Nephron progenitor cell (in vitro differentiated cells): ENCODE measurements around the gene STK38L.

Source experiments
- DNase-seq: peaks from one replicate; pipeline ENCODE4 v3.0.0; 2021
- H3K27ac Mint-ChIP-seq: 2 replicates; pipeline ENCODE4 v1.8.0; 2021; ENCODE audit warnings: mild to moderate bottlenecking, moderate library complexity, mixed read lengths
- H3K27me3 Mint-ChIP-seq: 2 replicates; pipeline ENCODE4 v1.8.0; 2021; ENCODE audit warnings: mild to moderate bottlenecking, low read depth, mixed read lengths; ENCODE audit not compliant: poor library complexity
- H3K36me3 Mint-ChIP-seq: 2 replicates; pipeline ENCODE4 v1.8.0; 2021; ENCODE audit warnings: low read depth, mixed read lengths
- H3K4me1 Mint-ChIP-seq: 2 replicates; pipeline ENCODE4 v1.8.0; 2021; ENCODE audit warnings: mixed read lengths
- H3K4me3 Mint-ChIP-seq: 2 replicates; pipeline ENCODE4 v1.8.0; 2021; ENCODE audit warnings: mild to moderate bottlenecking, moderate library complexity, mixed read lengths
- H3K9me3 Mint-ChIP-seq: 2 replicates; pipeline ENCODE4 v1.8.0; 2021; ENCODE audit warnings: mild to moderate bottlenecking, moderate library complexity, mixed read lengths
- TF ChIP-seq, protein P1 (sequence below): fragments of 200-600 bp; sonication (generic); IDR thresholded peaks from 2 replicates; pipeline ENCODE4 v1.5.0; 2021; ENCODE audit warnings: antibody characterized with exemption

Gene STK38L

GRCh38 chr12:27243804-27244688 lies at the start of gene STK38L:
Gene STK38L, plus strand, starts transcription at chr12:27244286. Its CDS starts 53,435 bp downstream, at chr12:27297721.
- Mint-ChIP-seq H3K4me1 (peaks cover 26% of the 10 kb centered on the region), H3K9me3 (peaks cover 7% of the 10 kb centered on the region), H3K27ac (peak within 1 kb of the TSS; percentile 95), H3K36me3 (peaks cover 10% of the 10 kb centered on the region), H3K4me3 (peak within 1 kb of the TSS; percentile 99), H3K27me3 (peaks cover 11% of the 10 kb centered on the region)
- peak; percentile 96 for DNase-seq
- TF ChIP-seq, protein P1, sequence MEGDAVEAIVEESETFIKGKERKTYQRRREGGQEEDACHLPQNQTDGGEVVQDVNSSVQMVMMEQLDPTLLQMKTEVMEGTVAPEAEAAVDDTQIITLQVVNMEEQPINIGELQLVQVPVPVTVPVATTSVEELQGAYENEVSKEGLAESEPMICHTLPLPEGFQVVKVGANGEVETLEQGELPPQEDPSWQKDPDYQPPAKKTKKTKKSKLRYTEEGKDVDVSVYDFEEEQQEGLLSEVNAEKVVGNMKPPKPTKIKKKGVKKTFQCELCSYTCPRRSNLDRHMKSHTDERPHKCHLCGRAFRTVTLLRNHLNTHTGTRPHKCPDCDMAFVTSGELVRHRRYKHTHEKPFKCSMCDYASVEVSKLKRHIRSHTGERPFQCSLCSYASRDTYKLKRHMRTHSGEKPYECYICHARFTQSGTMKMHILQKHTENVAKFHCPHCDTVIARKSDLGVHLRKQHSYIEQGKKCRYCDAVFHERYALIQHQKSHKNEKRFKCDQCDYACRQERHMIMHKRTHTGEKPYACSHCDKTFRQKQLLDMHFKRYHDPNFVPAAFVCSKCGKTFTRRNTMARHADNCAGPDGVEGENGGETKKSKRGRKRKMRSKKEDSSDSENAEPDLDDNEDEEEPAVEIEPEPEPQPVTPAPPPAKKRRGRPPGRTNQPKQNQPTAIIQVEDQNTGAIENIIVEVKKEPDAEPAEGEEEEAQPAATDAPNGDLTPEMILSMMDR = no peak

- Mint-ChIP-seq H3K27me3 (peaks cover 13% of the 10 kb centered on the region), H3K36me3 (no peaks in the 10 kb centered on the region), H3K9me3 (no peaks in the 10 kb centered on the region), H3K4me1 (peaks cover 4% of the 10 kb centered on the region), H3K27ac (no peak overlapping the region), H3K4me3 (no peak overlapping the region)
- no peak for DNase-seq
- TF ChIP-seq, protein P1 = no peak
These were observed 49.4 kb upstream of the STK38L start for GRCh38 chr12:27194644-27195043.

GRCh38 chr12:27198036-27198435 lies 46.0 kb upstream of the STK38L start:
- DNase-seq = peak; percentile 10
- TF ChIP-seq, protein P1 = no peak
- no peak overlapping the region for H3K4me3 Mint-ChIP-seq

DNA sequence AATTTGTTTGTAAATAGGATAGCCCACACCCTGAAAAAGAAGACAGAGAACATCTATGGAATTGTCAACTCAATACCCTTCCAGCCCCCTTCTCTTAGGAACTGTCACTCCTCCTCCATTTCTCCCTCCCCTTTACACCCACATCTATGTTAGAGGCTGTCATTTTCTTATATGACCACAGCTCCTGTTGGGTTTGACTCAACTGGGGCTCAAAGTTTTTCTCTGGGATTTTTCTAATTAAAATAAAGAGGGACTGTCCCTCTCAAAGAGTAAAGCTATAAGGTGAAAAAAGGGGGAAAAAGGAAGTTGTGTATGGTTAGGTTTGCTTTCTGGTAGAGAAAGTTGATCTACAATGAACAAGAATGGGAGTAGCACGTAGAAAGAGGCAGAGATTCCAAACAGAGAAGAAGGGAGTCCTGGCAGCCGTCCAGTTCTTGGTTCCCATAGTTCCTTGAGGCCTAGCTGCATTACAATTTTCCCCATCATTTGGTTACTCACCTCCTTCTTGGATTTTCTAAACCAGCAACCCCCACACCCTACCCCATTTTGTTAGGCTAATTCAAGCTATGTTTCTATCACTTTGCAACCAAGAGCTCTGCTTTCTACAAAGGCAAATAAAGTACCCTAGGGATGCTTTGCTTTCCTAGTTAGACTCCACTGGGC lies 44.3 kb upstream of the STK38L start:
- H3K27ac Mint-ChIP-seq = no peak overlapping the region
- no peaks in the 10 kb centered on the region for H3K36me3 Mint-ChIP-seq
- H3K4me1 Mint-ChIP-seq = no peaks in the 10 kb centered on the region
- H3K9me3 Mint-ChIP-seq = no peaks in the 10 kb centered on the region
- TF ChIP-seq, protein P1 = no peak
- peaks cover 3% of the 10 kb centered on the region for H3K27me3 Mint-ChIP-seq
- no peak overlapping the region for H3K4me3 Mint-ChIP-seq
- DNase-seq = no peak

More at GRCh38 chr12:27198036-27198435, 46.0 kb upstream of the STK38L start:
- Mint-ChIP-seq H3K4me1 (peaks cover 4% of the 10 kb centered on the region), H3K27me3 (peaks cover 3% of the 10 kb centered on the region), H3K27ac (no peak overlapping the region), H3K36me3 (no peaks in the 10 kb centered on the region), H3K9me3 (no peaks in the 10 kb centered on the region)

GRCh38 chr12:27201169-27201568 lies 42.9 kb upstream of the STK38L start:
- Mint-ChIP-seq H3K27ac (no peak overlapping the region), H3K9me3 (no peaks in the 10 kb centered on the region), H3K4me3 (no peak overlapping the region), H3K4me1 (no peaks in the 10 kb centered on the region), H3K27me3 (peaks cover 3% of the 10 kb centered on the region), H3K36me3 (no peaks in the 10 kb centered on the region)
- no peak for DNase-seq
- TF ChIP-seq, protein P1 = no peak
